H7 (cell line): ENCODE measurements around the gene SPAG6. TPM values are rescaled to one million over a fixed set of nuclear protein-coding genes. Genes with fewer than 3 reads are reported as not detected.

ENCODE experiments used
- DNase-seq: peaks from one replicate; pipeline ENCODE4 v3.0.0; 2012
- H3K27me3 ChIP-seq: 2 replicates; pipeline ENCODE4 v1.6.0; 2011; ENCODE audit warnings: mild to moderate bottlenecking, low read length; ENCODE audit not compliant: control insufficient read depth, insufficient read depth
- H3K36me3 ChIP-seq: replicated peaks from 2 replicates; pipeline ENCODE4 v1.5.1; 2011; ENCODE audit warnings: low read length; ENCODE audit not compliant: control insufficient read depth, insufficient read depth
- H3K4me3 ChIP-seq: 2 replicates; pipeline ENCODE4 v1.5.1; 2011; ENCODE audit warnings: low read depth, mild to moderate bottlenecking, control low read depth, low read length, moderate library complexity; ENCODE audit not compliant: insufficient read depth
- total RNA-seq: library from RNA; depleted of rRNA; stranded (reverse); fragments of >200 nt; shearing (Covaris generic); gene quantifications from 2 replicates; pipeline ENCODE4 v1.2.3, GENCODE V29; 2014; rRNA removed

The SPAG6 gene
- total RNA-seq, 1 experiment from 2014 or later = not detected

DNA sequence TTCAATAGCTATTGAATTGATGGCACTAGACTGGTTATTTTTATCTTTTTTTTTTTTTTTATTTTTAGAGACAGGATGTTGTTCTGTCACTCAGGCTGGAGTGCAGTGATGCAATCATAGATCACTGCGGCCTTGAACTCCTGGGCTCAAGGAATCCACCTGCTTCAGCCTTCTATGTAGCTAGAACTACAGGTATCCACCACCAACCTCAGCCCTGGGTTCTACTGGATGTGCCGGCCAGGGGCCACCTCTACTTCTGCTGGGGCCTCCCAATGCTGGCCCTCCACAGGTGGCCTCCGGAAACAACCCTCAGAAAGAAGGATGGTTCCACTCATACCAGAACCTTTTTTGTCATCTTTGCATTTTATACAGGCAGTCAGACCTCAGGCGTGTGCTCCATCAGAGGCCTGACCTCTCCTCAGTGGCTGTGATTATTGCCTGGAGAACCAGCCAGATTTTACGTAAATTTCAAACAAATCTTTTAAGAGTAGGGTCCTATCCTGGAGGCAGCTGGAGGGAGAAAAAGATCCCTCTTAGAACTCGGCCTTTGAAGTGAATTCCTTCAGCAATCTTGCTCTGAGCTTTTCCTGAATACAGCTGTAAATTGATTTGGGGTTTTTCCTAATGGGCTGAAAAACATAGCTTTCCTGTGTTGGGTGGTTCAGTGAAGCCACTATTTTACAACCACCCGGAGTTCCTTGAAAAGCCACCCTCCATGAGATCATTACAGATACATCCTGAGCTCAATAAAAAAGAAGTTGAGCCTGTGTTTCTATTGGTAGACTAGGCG is 110.0 kb downstream of the SPAG6 start:
- DNase-seq = no peak
- Histone ChIP-seq H3K27me3 (no peaks in the 10 kb centered on the region), H3K4me3 (no peak overlapping the region), H3K36me3 (no peaks in the 10 kb centered on the region)

GRCh38 chr10:22456486-22456885 is 111.2 kb downstream of the SPAG6 start:
- Histone ChIP-seq H3K27me3 (no peaks in the 10 kb centered on the region), H3K4me3 (no peak overlapping the region), H3K36me3 (no peaks in the 10 kb centered on the region)
- DNase-seq = no peak

- DNase-seq = no peak
- H3K36me3 ChIP-seq = no peaks in the 10 kb centered on the region
- no peak overlapping the region for H3K4me3 ChIP-seq
- no peaks in the 10 kb centered on the region for H3K27me3 ChIP-seq
Observed at GRCh38 chr10:22458272-22459038, 113.2 kb downstream of the SPAG6 start.

DNA sequence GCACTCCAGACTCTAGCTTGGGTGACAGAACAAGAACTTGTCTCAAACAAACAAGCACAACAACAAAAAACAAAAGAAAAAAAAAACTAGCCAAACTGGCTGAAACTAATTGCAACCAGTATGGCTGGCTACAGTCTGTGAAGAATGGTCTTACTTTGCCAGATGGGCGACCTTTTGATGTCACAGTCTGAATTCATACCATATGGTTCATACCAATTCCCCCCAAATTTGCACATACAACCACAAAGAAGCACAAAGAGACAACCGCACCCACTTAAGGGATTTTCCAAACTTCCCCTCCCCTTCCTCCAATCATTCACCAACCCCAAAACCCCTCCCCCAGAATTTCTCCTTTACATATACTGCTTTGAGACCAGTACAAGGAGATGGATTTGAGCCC is 114.2 kb downstream of the SPAG6 start:
- no peak for DNase-seq
- Histone ChIP-seq H3K4me3 (no peak overlapping the region), H3K36me3 (no peaks in the 10 kb centered on the region), H3K27me3 (no peaks in the 10 kb centered on the region)

DNA sequence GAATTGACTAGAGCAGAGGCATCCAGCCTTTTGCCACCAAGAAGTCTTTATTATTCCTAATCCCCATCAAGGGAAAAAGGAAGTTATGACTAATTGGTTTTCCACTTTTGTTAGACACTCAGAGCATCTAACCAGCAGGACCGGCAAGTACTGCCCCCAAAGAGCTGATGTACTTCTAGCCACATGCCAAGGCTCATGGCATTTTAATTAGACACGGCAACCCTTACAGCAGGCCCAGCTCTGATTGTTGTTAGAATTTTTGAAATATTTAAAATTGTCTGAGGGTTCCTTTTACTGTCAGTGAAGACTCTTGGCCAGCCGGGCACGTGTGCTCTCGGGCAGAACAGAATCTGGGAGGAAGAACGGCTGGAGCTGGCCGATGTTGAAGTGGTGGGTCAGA is 114.8 kb downstream of the SPAG6 start:
- H3K36me3 ChIP-seq = no peaks in the 10 kb centered on the region
- DNase-seq = no peak
- no peaks in the 10 kb centered on the region for H3K27me3 ChIP-seq
- no peak overlapping the region for H3K4me3 ChIP-seq

DNA sequence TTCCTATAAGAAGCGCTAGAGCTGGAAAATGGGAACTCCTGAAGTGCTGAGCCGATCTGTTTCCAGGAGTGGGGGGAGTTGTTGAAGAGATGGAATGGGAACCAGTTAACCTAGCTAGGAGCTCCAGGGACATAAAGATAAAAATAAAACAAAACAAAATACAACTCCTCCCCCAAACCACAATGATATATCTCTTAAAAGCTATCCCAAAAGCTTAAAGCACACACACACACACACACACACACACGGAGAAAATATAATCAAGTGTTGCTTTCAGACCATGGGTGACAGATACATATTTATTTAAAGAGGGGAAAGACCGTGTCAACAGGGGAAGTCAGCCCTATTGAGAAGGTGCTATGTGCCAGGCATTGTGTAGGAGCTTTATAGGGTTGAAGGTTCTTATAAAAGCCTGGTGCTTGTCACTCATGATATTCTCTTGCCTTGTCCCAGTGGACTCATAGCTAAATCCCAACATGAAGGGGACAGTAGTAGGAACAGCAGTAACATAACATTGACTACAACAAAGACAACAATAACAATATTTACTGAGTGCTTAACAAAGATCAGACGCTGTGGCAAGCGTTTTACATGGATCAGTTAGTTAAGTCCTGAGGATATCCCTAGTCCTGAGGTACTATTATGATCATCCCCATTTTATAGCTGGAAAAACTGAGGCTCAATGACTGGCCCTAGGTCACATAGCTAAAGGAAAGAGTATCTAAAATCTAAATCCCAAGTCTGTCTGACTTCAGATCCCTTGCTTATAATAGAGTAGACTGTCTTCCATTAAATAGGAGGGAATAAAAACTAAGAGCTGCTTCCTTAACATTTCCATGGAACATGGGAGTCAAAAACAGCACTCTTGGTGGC is 115.5 kb downstream of the SPAG6 start:
- no peak overlapping the region for H3K4me3 ChIP-seq
- H3K36me3 ChIP-seq = no peaks in the 10 kb centered on the region
- DNase-seq = no peak
- H3K27me3 ChIP-seq = no peaks in the 10 kb centered on the region

- Histone ChIP-seq H3K36me3 (no peaks in the 10 kb centered on the region), H3K27me3 (no peaks in the 10 kb centered on the region), H3K4me3 (no peak overlapping the region)
- no peak for DNase-seq
Observed at GRCh38 chr10:22461891-22462290, 116.6 kb downstream of the SPAG6 start.

GRCh38 chr10:22463255-22463654 is 118.0 kb downstream of the SPAG6 start:
- H3K27me3 ChIP-seq = no peaks in the 10 kb centered on the region
- no peaks in the 10 kb centered on the region for H3K36me3 ChIP-seq
- no peak overlapping the region for H3K4me3 ChIP-seq
- DNase-seq = no peak

DNA sequence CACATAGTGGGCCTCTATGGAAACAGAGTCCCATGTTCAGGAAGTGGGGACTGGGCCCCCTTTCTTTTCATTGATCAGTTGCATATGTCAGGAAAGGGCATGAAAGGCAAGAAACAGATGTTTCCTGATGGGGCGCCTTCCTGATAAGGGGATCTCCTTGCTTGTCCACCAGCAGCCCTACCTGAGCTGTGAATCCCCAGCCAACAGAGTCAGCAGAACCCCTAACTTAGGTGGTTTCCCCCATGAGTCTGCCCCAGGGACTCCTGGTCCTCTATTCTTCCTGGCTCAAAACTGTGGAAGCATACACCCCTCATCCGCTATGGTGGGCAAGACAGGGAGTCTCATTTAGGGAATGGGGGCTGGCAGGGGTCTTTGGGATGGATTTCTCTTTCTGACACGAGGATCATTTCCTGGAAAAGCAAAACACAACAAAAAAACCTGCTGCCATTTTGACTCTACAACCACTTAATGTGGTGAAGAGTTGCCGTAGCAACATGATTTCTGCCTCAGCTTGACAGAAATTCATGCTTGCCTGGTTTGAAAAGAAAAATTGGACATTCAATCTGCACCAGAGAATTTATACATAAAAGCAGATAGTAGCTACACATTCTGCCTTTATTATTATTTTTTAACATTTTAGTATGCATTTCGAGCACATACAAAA is 119.8 kb downstream of the SPAG6 start:
- no peaks in the 10 kb centered on the region for H3K36me3 ChIP-seq
- H3K27me3 ChIP-seq = peaks cover 2% of the 10 kb centered on the region; the same call in 1 of the 2 replicates
- DNase-seq = no peak
- H3K4me3 ChIP-seq = no peak overlapping the region

GRCh38 chr10:22466763-22467334 is 121.6 kb downstream of the SPAG6 start:
- no peaks in the 10 kb centered on the region for H3K36me3 ChIP-seq
- H3K27me3 ChIP-seq = peaks cover 7% of the 10 kb centered on the region
- H3K4me3 ChIP-seq = no peak overlapping the region
- DNase-seq = no peak

Other genes starting within 250 kb of the SPAG6 start
- not detected in 2 replicates for gene EBLN1, start 127.5 kb upstream of the SPAG6 start, total RNA-seq
- 1.1 and 1.8 TPM in 2 replicates for gene COMMD3, start 29.1 kb upstream of the SPAG6 start, total RNA-seq
- 1.3 and 4.1 TPM in 2 replicates for gene BMI1, start 24.4 kb upstream of the SPAG6 start, total RNA-seq